Measurements from ENCODE around the gene MED22.

DNA sequence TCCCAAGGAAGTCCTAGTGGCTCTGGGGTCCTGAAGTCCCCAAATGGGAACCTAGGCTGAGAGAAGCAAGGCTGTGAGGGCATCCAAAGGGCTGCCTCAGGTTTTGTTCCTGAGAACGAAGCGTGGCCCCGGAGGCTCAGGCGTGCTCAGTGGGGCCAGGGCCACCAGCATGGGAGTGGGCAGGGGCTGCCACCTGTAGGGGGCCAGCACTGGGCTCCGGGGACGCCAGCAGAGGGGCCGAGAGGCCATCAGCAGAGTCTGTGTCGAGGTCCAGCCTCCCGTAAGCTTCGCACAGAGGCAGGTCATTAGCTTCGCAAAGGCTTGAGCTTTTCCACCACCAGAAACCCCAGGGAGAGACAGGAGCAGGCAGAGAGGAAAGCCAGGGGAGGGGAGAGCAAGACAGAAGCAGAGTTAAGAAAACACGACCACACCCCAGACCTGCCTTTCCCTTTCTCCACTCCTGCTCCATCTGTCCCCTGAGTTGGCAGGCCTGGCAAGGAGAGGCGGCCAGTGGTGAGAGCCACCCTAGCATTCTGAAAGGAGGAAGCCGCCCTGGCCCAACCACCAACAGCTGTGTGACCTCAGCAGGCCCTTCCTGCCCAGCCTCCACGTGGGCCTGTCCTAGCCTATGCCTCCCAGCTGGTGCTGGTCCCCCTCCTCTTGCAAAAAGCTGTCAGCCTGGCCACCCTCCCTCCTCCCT is 6.4 kb downstream of the MED22 start:
- TF ChIP-seq CTCF (IDR thresholded peaks at IDR 0.05) (no peak), ZFX (IDR thresholded peaks at IDR 0.05; ENCODE audit: borderline replicate concordance) (no peak)

Measured in 22Rv1 (cell line).